GM12878 (cell line): ENCODE results near the gene CD7.

Source experiments
- CHD1 ChIP-seq: IDR thresholded peaks from 2 replicates; pipeline ENCODE4 v1.6.1; 2012; ENCODE audit warnings: low read depth, low read length, improper control_type of control experiment
- FOS ChIP-seq: IDR thresholded peaks from 3 replicates; pipeline ENCODE4 v1.6.1; 2011; ENCODE audit warnings: borderline replicate concordance; ENCODE audit not compliant: insufficient read length; ENCODE audit errors: extremely low read depth
- HCFC1 ChIP-seq: fragments of 150-350 bp; IDR thresholded peaks from 2 replicates; pipeline ENCODE4 v1.6.1; 2014; ENCODE audit warnings: low read length
- NRF1 ChIP-seq: conservative IDR thresholded peaks from 2 replicates; pipeline ENCODE4 v1.6.1; 2011; ENCODE audit warnings: mild to moderate bottlenecking, low read depth, low read length, improper control_type of control experiment
- POLR2A ChIP-seq: IDR thresholded peaks from 2 replicates; pipeline ENCODE4 v1.6.1; 2011; ENCODE audit warnings: low read depth, mild to moderate bottlenecking, low read length
- RFX5 ChIP-seq: IDR thresholded peaks from 2 replicates; pipeline ENCODE4 v1.6.1; 2011; ENCODE audit warnings: low read depth, low read length, improper control_type of control experiment
- TAF1 ChIP-seq: IDR thresholded peaks from 2 replicates; pipeline ENCODE4 v1.6.1; 2011; ENCODE audit warnings: mild to moderate bottlenecking, low read depth, low read length, borderline replicate concordance
- TF ChIP-seq, protein P1 (sequence below), 3 experiments: IDR thresholded peaks in 2 of 3; conservative IDR thresholded peaks in 1 of 3; 2 replicates each; pipeline ENCODE4 v1.5.1; 2011; ENCODE audit warnings: low read depth in 3 of 3, low read length in 3 of 3, mild to moderate bottlenecking in 3 of 3, control low read depth in 2 of 3, moderate library complexity in 2 of 3, inconsistent platforms in 1 of 3, mixed read lengths in 1 of 3; ENCODE audit not compliant: control insufficient read depth in 2 of 3, insufficient read depth in 1 of 3; ENCODE audit errors: extremely low read depth in 1 of 3
- TF ChIP-seq, protein P2 (sequence below): fragments of 450-650 bp; IDR thresholded peaks from 2 replicates; pipeline ENCODE4 v1.6.1; 2014; ENCODE audit warnings: mild to moderate bottlenecking

DNA sequence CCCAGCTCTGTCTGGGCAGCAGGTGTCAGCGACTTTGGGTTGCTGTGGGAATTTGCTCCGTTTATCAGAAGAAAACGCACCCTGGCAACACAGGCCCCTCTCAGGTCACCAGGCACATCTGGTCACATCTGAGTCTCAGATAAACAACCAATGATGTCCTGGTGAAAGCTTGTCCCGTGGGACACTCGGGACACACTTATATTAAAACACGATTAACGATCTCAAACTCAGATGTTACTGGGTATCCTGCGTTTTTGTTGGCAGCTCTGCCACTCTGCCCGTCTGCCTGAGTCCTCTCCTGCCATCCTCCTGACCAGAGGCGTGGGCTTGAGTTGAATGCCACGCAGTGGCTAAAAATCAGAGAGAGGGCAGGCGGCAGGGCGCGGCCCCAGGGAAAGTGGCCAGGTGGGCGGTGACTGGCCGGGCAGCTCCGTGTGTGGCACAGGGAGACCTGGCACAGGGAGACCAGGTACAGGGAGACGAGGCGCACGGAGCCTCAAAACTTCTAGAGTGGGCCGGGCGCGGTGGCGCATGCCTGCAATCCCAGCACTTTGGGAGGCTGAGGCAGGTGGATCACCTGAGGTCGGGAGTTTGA, 14.0 kb upstream of the CD7 start:
- TF ChIP-seq FOS (no peak), RFX5 (no peak), TAF1 (no peak), NRF1 (no peak), HCFC1 (no peak), POLR2A (no peak), CHD1 (no peak)
- TF ChIP-seq, protein P1, sequence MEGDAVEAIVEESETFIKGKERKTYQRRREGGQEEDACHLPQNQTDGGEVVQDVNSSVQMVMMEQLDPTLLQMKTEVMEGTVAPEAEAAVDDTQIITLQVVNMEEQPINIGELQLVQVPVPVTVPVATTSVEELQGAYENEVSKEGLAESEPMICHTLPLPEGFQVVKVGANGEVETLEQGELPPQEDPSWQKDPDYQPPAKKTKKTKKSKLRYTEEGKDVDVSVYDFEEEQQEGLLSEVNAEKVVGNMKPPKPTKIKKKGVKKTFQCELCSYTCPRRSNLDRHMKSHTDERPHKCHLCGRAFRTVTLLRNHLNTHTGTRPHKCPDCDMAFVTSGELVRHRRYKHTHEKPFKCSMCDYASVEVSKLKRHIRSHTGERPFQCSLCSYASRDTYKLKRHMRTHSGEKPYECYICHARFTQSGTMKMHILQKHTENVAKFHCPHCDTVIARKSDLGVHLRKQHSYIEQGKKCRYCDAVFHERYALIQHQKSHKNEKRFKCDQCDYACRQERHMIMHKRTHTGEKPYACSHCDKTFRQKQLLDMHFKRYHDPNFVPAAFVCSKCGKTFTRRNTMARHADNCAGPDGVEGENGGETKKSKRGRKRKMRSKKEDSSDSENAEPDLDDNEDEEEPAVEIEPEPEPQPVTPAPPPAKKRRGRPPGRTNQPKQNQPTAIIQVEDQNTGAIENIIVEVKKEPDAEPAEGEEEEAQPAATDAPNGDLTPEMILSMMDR (IDR thresholded peaks at IDR 0.05 in 2 of 3, conservative IDR thresholded peaks at IDR 0.05 in 1 of 3; ENCODE audit: control insufficient read depth in 2 of 3, extremely low read depth in 1 of 3, insufficient read depth in 1 of 3, low read depth in 3 of 3, low read length in 3 of 3) = no peak
- TF ChIP-seq, protein P2, sequence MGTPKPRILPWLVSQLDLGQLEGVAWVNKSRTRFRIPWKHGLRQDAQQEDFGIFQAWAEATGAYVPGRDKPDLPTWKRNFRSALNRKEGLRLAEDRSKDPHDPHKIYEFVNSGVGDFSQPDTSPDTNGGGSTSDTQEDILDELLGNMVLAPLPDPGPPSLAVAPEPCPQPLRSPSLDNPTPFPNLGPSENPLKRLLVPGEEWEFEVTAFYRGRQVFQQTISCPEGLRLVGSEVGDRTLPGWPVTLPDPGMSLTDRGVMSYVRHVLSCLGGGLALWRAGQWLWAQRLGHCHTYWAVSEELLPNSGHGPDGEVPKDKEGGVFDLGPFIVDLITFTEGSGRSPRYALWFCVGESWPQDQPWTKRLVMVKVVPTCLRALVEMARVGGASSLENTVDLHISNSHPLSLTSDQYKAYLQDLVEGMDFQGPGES = no peak
